Kidney epithelial cell (primary cell): ENCODE measurements around the gene NLRC5. TPM values are rescaled to one million over a fixed set of nuclear protein-coding genes. Genes with fewer than 3 reads are reported as not detected.
A peak's percentile ranks its signal among the peaks of the same experiment; 100 is the strongest.

ENCODE experiments used
- DNase-seq: peaks from one replicate; pipeline ENCODE4 v3.0.0-alpha.2; 2010; ENCODE audit warnings: low read depth
- H3K27me3 ChIP-seq: 2 replicates; pipeline ENCODE4 v1.6.0; 2011; ENCODE audit warnings: low read length; ENCODE audit not compliant: control insufficient read depth, insufficient read depth
- H3K36me3 ChIP-seq: 2 replicates; pipeline ENCODE4 v1.5.1; 2011; ENCODE audit warnings: low read length; ENCODE audit not compliant: control insufficient read depth, insufficient read depth
- H3K4me3 ChIP-seq: 2 replicates; pipeline ENCODE4 v1.5.1; 2011; ENCODE audit warnings: low read depth, mild to moderate bottlenecking, control low read depth, low read length
- CTCF ChIP-seq: IDR thresholded peaks from 2 replicates; pipeline ENCODE4 v1.5.1; 2011; ENCODE audit warnings: mild to moderate bottlenecking, moderate library complexity, low read length, control low read depth, inconsistent platforms; ENCODE audit not compliant: insufficient read depth, poor library complexity, severe bottlenecking
- total RNA-seq: library from RNA; depleted of rRNA; stranded (reverse); fragments of >200 nt; gene quantifications from 2 replicates; pipeline ENCODE4 v1.2.3, GENCODE V29; 2015

Gene NLRC5
- total RNA-seq, 1 donor from 2014 or later = 7.7 TPM

- no peaks in the 10 kb centered on the region for H3K27me3 ChIP-seq
- TF ChIP-seq CTCF = no peak
- DNase-seq = peak; percentile 25
- no peak overlapping the region for H3K4me3 ChIP-seq
- H3K36me3 ChIP-seq = no peaks in the 10 kb centered on the region
Measured at GRCh38 chr16:57071831-57072582, 82.7 kb downstream of the NLRC5 start.

- H3K27me3 ChIP-seq = no peaks in the 10 kb centered on the region
- H3K36me3 ChIP-seq = no peaks in the 10 kb centered on the region
- DNase-seq = no peak
- no peak for TF ChIP-seq CTCF
- H3K4me3 ChIP-seq = no peak overlapping the region
Measured at GRCh38 chr16:57072616-57073275, 83.4 kb downstream of the NLRC5 start.

GRCh38 chr16:57077714-57078113, 88.4 kb downstream of the NLRC5 start:
- H3K4me3 ChIP-seq = no peak overlapping the region
- TF ChIP-seq CTCF = no peak
- no peaks in the 10 kb centered on the region for H3K36me3 ChIP-seq
- H3K27me3 ChIP-seq = peaks cover 2% of the 10 kb centered on the region
- no peak for DNase-seq

GRCh38 chr16:57081744-57082143, 92.4 kb downstream of the NLRC5 start:
- no peak for TF ChIP-seq CTCF
- Histone ChIP-seq H3K36me3 (no peaks in the 10 kb centered on the region), H3K27me3 (peaks cover 2% of the 10 kb centered on the region)

GRCh38 chr16:57082664-57083063, 93.3 kb downstream of the NLRC5 start:
- no peak for TF ChIP-seq CTCF
- Histone ChIP-seq H3K4me3 (no peak overlapping the region), H3K27me3 (peaks cover 2% of the 10 kb centered on the region), H3K36me3 (no peaks in the 10 kb centered on the region)
- DNase-seq = no peak

More at GRCh38 chr16:57081744-57082143, 92.4 kb downstream of the NLRC5 start:
- H3K4me3 ChIP-seq = no peak overlapping the region
- no peak for DNase-seq
